ENCODE results near the gene KCNK5.

KCNK5 gene, protein sequence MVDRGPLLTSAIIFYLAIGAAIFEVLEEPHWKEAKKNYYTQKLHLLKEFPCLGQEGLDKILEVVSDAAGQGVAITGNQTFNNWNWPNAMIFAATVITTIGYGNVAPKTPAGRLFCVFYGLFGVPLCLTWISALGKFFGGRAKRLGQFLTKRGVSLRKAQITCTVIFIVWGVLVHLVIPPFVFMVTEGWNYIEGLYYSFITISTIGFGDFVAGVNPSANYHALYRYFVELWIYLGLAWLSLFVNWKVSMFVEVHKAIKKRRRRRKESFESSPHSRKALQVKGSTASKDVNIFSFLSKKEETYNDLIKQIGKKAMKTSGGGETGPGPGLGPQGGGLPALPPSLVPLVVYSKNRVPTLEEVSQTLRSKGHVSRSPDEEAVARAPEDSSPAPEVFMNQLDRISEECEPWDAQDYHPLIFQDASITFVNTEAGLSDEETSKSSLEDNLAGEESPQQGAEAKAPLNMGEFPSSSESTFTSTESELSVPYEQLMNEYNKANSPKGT

GRCh38 chr6:39228992-39229767, at the start of gene KCNK5:
Gene KCNK5 (minus strand): TSS chr6:39229475. CDS start chr6:39229111, 364 bp downstream.
- no peak for DNase-seq (ENCODE audit: low read depth)

GRCh38 chr6:39276379-39276995, 47.2 kb upstream of the KCNK5 start:
- no peak for DNase-seq (ENCODE audit: low read depth)

DNA sequence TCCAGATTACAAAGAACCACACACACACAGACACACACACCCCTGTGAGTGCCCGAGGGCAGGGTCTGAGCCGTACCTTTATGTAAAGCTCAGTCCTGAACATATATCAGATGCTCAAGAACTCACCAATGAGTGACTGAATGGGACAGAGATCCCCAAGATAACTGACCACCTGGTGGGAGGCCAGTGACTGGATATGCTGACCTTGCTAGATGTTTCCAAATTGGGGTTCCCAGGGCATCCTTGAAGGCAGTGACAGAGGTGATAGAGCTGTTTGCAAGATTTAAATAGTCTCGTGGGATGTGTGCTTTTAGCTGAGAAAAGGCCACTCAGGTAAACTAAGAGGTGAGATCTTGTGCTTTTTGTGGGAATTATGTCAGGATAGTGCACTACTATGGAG, 45.6 kb upstream of the KCNK5 start:
- no peak for DNase-seq (ENCODE audit: low read depth)

GRCh38 chr6:39274471-39274870, 45.2 kb upstream of the KCNK5 start:
- DNase-seq (ENCODE audit: low read depth): no peak

- DNase-seq (ENCODE audit: low read depth): no peak
Observed at GRCh38 chr6:39273406-39273821, 44.1 kb upstream of the KCNK5 start.

DNA sequence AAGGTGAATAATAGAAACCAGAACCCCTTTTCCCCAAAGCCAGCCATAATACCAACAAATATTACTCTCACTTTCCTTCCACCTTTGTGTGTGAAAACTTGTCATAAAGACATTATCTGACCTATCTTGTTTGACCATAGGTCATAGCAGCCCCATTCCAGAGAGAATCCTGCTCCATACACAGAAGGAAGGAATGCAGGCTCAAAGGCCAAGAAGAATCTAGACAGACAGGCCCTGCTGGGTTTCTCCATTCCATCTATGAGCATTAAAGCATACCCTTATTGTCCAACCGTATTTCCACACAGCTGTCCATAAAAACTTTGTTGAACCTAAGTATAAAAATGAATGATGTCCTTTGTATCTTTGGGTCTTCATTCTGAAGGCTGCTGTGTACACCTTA, 40.7 kb upstream of the KCNK5 start:
- DNase-seq (ENCODE audit: low read depth): no peak

DNA sequence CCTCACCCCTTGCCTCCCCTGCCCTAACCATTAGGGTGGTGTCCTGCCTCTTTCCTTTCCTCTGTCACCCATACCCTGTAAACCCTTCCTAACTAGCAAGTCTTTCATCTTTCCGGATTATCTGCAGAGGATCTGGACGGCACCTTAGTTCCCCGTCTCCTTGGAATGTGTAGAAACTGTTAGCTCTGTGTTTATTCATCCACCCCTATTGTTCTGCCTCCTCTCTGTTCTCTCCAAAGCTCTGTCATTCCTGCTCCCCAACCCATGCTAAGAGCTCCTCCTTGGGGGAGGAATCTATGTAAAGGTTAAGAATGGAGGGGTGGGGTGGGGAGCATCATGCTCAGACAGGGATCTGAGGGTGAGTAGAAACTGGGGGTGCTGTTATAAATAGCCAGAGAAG, 39.4 kb upstream of the KCNK5 start:
- no peak for DNase-seq (ENCODE audit: low read depth)

GRCh38 chr6:39268171-39268570, 38.9 kb upstream of the KCNK5 start:
- no peak for DNase-seq (ENCODE audit: low read depth)

DNA sequence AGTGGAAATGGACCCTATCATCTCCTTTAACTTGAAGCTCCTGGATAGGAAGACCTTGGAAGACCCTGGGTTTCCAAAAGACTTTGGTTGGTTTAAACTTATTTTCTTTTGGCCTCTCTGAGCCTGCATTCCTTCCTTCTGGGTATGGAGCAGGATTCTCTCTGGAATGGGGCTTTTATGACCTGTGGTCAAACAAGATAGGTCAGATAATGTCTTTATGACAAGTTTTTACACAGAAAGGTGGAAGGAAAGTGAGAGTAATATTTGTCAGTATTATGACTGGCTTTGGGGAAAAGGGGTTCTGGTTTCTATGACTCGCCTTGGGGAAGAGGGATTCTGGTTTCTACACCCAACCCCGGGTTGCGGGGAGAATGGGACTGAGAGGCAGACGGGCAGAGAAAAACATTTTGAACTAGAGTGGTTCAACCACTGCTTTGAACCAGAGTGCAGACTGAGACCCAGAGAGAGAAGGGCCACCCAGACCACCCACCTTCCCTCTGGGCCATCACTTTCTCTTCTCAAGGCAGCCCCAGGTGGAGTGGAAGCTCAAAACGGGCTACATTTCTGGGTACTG, 37.6 kb upstream of the KCNK5 start:
- DNase-seq (ENCODE audit: low read depth): no peak

DNA sequence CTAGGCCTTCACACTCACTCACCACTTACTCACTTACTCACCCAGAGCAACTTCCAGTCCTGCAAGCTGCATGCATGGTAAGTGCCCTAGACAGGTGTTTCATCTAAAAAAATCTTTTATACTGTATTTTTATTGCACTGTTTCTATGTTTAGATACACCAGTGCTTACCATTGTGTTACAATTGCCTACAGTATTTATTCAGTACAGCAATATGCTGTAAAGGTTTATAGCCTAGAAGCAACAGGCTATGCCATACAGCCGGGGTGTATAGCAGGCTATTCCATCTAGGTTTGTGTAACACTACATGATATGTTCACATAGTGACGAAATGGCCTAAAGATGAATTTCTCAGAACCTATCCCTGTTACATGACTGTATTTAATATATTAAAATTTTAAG, 37.1 kb upstream of the KCNK5 start:
- no peak for DNase-seq (ENCODE audit: low read depth)

GRCh38 chr6:39263303-39264037, 34.2 kb upstream of the KCNK5 start:
- no peak for DNase-seq (ENCODE audit: low read depth)

GRCh38 chr6:39261751-39262150, 32.5 kb upstream of the KCNK5 start:
- no peak for DNase-seq (ENCODE audit: low read depth)

- no peak for DNase-seq (ENCODE audit: low read depth)
Observed at GRCh38 chr6:39260953-39261352, 31.7 kb upstream of the KCNK5 start.

DNA sequence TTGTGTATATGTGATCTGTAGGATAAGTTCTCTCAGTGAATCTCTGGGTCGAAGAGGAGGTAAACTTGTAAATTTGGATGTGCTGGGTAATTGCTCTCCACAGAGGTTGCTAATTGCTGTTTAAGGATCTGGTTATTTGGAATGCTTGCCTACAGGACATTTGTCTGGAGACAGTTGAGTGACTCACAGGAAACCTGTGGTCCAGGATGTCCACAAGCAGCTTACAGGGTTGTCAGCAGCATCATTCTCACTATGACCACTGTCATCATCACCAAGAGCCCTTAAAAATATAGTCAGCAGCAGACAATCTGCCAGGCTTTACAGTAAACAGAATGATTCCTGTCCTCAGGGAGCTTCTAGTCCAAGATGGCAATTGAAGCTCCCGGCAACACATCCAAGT, 31.2 kb upstream of the KCNK5 start:
- DNase-seq (ENCODE audit: low read depth): no peak

- DNase-seq (ENCODE audit: low read depth): no peak
Observed at GRCh38 chr6:39256294-39256940, 27.1 kb upstream of the KCNK5 start.

DNA sequence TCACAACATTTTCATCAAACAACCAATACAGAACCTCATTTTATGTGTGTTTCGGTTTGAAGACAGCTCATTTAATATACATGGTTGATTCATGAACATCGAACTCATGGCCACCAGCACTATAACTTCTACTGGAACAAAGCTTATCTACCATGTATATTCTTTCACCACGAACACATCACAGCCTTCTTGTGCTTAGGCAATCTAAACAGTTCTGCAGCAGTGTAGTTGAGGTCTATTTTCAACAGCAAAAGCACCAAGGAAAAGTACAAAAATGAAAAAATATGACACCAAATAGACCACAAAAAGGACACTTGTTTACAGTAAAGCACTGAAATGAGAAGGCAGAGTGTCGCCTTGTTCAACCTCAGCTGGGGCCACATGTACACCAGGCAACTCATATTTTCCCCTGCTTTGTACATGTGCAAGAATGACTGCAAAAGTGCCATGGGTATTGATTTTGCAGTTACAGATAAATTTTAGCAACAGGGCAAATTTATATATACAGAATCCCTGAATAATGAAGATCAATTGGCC, 25.8 kb upstream of the KCNK5 start:
- no peak for DNase-seq (ENCODE audit: low read depth)

- no peak for DNase-seq (ENCODE audit: low read depth)
Observed at GRCh38 chr6:39251406-39251805, 22.1 kb upstream of the KCNK5 start.

- no peak for DNase-seq (ENCODE audit: low read depth)
Observed at GRCh38 chr6:39250507-39250906, 21.2 kb upstream of the KCNK5 start.

- no peak for DNase-seq (ENCODE audit: low read depth)
Observed at GRCh38 chr6:39249278-39249677, 20.0 kb upstream of the KCNK5 start.

- no peak for DNase-seq (ENCODE audit: low read depth)
Observed at GRCh38 chr6:39247667-39248194, 18.5 kb upstream of the KCNK5 start.

DNA sequence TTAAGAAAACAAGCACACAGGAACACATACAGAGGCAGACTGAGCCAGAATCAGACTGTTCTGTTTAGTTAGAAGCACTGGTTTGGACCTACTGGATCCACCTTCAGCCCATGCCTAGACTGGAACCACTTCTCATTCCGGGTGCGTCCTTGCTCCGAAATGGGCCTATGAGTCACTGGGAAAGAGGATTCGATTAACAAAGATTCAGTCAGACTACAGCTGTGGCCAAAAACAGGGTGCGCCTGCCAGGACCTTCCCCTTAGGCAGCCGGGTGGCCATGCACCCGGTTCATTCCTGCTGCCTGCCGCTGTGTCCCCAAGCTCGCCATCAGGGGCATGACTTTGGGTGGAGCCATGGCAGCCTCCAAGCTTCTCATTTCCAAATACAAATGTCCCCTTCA, 14.5 kb upstream of the KCNK5 start:
- no peak for DNase-seq (ENCODE audit: low read depth)
